Pons (tissue), 1 donor: Measurements from ENCODE around the gene ZBTB7B.
A peak's percentile ranks its signal among the peaks of the same experiment; 100 is the strongest.

Experiments used
- DNase-seq: peaks from one replicate; pipeline ENCODE4 v3.0.0-alpha.2; 2016; ENCODE audit warnings: low spot score

The ZBTB7B gene

DNA sequence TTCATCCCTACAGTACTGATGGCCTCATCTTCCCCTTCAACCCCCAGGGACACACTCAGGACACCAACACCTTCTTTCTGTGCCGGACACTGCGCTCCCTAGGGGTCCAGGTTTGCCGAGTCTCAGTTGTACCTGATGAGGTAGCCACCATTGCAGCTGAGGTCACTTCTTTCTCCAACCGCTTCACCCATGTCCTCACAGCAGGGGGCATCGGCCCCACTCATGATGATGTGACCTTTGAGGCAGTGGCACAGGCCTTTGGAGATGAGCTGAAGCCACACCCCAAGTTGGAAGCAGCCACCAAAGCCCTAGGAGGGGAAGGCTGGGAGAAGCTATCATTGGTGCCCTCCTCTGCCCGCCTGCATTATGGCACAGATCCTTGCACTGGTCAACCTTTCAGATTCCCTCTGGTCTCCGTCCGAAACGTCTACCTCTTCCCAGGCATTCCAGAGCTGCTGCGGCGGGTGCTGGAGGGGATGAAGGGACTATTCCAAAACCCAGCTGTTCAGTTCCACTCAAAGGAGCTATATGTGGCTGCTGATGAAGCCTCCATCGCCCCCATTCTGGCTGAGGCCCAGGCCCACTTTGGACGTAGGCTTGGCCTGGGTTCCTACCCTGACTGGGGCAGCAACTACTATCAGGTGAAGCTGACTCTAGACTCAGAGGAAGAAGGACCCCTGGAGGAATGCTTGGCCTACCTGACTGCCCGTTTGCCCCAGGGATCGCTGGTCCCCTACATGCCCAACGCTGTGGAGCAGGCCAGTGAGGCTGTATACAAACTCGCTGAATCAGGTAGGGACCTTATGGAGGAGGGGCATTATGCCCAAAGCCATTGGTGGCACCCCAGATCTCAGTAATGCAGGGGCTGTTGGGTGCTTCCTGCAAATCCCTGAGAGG, 14.3 kb upstream of the ZBTB7B start:
- no peak for DNase-seq

GRCh38 chr1:154989195-154989860, 13.3 kb upstream of the ZBTB7B start:
- no peak for DNase-seq

DNA sequence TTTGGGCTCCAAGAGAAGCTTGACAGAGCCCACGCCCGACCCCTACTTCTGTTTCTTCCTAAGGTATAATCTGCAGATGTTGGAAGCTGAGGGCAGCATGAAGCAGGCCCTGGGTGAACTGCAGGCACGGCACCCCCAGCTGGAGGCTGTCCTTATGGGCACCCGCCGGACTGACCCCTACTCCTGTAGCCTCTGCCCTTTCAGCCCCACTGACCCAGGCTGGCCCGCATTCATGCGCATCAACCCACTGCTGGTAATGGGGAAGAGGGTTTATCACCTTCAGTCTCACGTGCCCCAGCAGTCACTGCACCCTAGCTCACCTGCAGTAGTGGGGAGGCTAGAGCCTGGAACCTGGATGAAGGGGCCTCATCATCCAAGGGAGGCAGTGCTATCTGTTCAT, 12.3 kb upstream of the ZBTB7B start:
- no peak for DNase-seq

GRCh38 chr1:154992721-154993571, 9.7 kb upstream of the ZBTB7B start:
- DNase-seq, result no peak

GRCh38 chr1:154993572-154994268, 8.9 kb upstream of the ZBTB7B start, which contains the start of gene LENEP:
Gene LENEP (plus strand): TSS chr1:154993586. CDS start chr1:154993608, 22 bp downstream.
- no peak for DNase-seq

- no peak for DNase-seq
Measured at GRCh38 chr1:154994269-154994587, 8.4 kb upstream of the ZBTB7B start.

GRCh38 chr1:154994591-154994990, 8.0 kb upstream of the ZBTB7B start:
- no peak for DNase-seq

- peak; percentile 77 for DNase-seq
Measured at GRCh38 chr1:154995301-154995983, 7.2 kb upstream of the ZBTB7B start.

DNA sequence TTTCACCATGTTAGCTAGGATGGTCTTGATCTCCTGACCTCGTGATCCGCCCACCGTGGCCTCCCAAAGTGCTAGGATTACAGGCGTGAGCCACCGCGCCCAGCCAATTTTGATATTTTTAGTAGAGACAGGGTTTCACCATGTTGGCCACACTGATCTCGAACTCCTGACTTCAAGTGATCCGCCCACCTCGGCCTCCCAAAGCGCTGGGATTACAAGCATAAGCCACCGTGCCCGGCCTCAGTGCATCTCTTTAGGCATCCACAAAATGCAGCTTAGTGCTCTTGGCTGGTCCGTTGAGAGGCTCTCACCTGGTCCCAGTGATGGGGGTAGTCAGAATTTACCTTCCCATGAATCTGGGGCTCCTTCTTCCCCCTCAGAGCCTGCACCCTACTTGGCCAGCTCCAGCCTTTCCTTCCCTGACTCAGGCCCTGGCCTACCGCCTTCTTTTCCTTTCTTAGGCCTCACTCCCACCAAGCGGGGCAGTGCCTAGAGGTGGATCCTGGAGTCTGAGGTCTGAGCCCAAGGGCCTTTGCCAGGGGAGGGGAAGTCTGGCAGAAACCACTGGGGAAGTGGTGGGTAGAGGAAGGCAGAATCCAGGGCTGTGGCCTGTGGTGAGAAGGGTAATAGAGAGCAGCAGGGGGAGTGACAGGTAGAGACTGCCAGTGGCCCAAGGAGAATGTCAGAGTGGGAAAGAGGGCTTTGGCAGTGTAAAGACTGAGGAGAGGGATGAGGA, 5.5 kb upstream of the ZBTB7B start:
- no peak for DNase-seq

GRCh38 chr1:154998201-154998780, 4.3 kb upstream of the ZBTB7B start:
- no peak for DNase-seq

GRCh38 chr1:154998818-154999570, 3.6 kb upstream of the ZBTB7B start:
- no peak for DNase-seq

- DNase-seq, result no peak
Measured at GRCh38 chr1:154999571-155000410, 2.8 kb upstream of the ZBTB7B start.

GRCh38 chr1:155000411-155000725, 2.2 kb upstream of the ZBTB7B start:
- DNase-seq, result no peak

DNA sequence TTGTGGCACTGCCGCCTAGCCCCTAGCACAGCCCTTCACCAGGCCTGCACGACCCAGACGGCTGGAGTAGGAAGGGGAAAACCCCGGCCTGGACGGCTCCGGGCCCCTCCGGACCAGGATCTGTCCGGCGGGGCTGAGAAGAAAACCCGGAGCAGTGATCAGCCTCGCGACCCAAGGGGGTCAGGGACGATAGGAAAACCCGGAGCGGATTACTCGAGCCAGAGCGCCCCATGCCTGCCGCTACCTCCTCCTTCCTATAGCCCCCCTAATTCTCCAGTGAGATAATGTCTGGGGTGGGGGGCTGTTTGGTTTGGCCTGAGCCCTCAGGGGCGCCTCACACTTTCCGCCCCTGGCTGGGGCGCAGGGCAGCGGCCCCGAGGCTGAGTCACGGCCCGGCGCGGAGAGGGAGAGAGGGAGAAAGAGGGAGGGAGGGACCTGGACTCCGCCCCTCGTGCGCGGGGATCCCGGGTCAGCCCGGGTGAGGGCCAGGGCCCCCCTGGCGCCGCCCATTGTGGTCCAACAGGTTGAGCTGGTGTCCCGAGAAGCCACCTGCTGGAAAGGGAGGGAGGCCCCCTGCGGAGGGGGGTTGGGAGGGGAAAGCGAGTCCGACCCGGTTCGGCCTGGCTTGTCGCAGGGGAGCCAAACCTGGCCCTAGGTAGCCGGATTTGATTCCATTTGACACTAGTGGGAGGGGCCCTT, 1.7 kb upstream of the ZBTB7B start:
- DNase-seq, result peak; percentile 83

DNA sequence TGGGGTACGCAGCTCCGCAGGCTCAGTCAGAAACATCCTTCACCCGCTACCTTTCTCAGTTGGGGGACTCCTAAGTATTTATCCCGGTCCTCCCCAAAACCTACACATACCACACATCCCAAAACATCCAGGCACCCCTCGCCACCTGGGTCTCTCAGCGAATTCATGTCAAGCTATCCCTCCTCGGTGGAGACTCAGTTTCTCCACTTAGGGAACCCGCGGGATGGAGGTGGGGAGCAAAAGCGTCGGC, 1.3 kb upstream of the ZBTB7B start:
- DNase-seq, result no peak

DNA sequence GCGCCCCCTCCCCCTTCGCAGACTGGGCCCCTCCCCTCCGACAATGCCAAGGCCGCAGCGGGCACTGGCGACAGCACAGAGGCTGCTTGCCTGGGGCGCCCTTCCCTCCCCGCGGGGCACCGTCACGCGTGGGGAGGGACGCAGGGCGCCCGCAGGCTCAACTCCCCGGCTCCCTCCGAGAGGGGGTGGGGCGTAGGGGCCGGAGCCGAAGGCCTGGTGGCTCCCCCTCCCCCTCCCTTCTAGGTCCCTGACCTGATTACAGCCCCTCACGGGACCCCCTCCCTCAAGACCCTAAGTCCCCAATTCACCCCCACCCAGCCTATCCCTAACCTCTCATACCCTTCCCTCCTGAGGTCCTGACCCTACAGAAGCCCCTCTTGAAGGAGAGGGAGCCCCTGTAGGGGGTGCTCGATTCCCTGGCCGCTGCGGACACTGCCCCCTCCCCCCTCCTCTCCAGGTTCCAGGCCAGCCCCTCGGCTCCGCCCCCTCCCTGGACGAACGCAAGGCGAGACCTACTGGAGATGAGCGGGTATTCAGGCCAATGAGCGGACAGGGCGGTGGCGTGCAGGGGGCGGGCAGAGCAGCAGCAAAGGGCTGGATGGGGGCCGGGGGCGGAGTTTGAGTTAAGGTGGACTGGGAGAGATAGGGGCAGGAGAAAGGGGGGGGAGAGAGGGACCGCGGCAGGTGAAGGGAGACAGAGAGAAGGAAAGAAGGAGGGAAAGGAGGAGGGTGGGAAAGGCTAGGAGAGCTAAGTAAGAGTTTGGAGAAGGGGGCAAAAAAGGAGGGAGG, 733 bp upstream of the ZBTB7B start:
- DNase-seq, result peak; percentile 99

GRCh38 chr1:155003227-155003765, 694 bp downstream of the ZBTB7B start:
- no peak for DNase-seq
